ENCODE results near the gene HDAC11.

DNA sequence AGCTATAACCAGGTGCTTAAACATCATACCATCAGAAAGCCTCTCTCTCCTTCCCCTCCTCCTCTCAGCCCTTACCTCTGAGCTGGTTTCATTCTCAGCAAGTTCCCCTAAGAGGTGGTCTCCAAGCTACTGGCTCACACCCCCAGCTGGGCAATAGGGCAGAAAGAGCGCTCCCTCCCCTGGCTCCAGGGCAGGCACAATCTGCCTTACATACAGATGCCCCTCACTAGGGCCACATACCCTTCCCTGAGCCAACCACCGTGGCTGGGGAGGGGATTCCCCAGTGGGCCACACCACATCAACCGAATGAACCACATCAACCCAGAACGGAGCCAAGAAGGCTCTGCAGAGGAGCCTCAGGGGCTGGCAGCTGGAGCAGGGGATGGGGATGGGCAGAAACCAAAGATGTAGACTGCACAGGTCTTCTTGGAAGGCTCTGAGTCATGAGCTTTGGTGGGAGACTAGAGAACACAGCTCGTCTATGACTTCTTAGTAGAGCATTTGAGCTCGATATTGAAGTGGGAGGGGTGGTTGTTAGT lies 64.3 kb downstream of the HDAC11 start:
- no peak for TF ChIP-seq JUN (IDR thresholded peaks at IDR 0.05)
- TF ChIP-seq MAFK (IDR thresholded peaks at IDR 0.05; ENCODE audit: partially characterized antibody): no peak
- TF ChIP-seq CBX8 (IDR thresholded peaks at IDR 0.05): no peak
- TF ChIP-seq, protein P1, sequence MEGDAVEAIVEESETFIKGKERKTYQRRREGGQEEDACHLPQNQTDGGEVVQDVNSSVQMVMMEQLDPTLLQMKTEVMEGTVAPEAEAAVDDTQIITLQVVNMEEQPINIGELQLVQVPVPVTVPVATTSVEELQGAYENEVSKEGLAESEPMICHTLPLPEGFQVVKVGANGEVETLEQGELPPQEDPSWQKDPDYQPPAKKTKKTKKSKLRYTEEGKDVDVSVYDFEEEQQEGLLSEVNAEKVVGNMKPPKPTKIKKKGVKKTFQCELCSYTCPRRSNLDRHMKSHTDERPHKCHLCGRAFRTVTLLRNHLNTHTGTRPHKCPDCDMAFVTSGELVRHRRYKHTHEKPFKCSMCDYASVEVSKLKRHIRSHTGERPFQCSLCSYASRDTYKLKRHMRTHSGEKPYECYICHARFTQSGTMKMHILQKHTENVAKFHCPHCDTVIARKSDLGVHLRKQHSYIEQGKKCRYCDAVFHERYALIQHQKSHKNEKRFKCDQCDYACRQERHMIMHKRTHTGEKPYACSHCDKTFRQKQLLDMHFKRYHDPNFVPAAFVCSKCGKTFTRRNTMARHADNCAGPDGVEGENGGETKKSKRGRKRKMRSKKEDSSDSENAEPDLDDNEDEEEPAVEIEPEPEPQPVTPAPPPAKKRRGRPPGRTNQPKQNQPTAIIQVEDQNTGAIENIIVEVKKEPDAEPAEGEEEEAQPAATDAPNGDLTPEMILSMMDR (IDR thresholded peaks at IDR 0.05): no peak
- TF ChIP-seq, protein P2, sequence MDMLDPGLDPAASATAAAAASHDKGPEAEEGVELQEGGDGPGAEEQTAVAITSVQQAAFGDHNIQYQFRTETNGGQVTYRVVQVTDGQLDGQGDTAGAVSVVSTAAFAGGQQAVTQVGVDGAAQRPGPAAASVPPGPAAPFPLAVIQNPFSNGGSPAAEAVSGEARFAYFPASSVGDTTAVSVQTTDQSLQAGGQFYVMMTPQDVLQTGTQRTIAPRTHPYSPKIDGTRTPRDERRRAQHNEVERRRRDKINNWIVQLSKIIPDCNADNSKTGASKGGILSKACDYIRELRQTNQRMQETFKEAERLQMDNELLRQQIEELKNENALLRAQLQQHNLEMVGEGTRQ (IDR thresholded peaks at IDR 0.05): no peak
- TF ChIP-seq MAZ (IDR thresholded peaks at IDR 0.05; ENCODE audit: borderline replicate concordance, low read depth, low read length): no peak

Measured in A549 (cell line).